GM12801 (cell line): ENCODE results near the gene CHN1.

Experiments used
- TF ChIP-seq, protein P1 (sequence below): IDR thresholded peaks from one replicate; pipeline ENCODE4 v1.5.1; 2011; ENCODE audit warnings: control low read depth; ENCODE audit not compliant: insufficient read length; ENCODE audit errors: extremely low read depth

CHN1 gene

GRCh38 chr2:174771631-174772471 lies 233.3 kb downstream of the CHN1 start:
- TF ChIP-seq, protein P1, sequence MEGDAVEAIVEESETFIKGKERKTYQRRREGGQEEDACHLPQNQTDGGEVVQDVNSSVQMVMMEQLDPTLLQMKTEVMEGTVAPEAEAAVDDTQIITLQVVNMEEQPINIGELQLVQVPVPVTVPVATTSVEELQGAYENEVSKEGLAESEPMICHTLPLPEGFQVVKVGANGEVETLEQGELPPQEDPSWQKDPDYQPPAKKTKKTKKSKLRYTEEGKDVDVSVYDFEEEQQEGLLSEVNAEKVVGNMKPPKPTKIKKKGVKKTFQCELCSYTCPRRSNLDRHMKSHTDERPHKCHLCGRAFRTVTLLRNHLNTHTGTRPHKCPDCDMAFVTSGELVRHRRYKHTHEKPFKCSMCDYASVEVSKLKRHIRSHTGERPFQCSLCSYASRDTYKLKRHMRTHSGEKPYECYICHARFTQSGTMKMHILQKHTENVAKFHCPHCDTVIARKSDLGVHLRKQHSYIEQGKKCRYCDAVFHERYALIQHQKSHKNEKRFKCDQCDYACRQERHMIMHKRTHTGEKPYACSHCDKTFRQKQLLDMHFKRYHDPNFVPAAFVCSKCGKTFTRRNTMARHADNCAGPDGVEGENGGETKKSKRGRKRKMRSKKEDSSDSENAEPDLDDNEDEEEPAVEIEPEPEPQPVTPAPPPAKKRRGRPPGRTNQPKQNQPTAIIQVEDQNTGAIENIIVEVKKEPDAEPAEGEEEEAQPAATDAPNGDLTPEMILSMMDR: no peak

DNA sequence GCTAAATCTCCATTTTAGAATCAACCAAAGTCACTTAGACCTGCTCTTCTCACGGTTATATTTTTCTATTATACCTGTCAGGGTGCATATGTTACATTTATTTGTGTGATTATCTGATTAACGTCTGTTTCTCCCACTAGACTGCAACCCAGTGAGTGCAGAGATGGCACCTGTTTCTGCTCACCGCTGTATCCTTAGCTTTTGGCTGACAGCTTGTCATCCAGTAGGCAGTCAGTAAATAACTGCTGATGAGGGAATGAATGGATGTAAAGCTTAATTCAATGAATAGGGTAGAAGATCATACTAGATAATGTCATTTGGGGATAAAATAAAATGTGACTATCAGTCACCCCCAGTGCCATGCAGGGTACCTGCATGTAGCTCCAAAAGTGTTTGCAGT lies 234.0 kb downstream of the CHN1 start:
- TF ChIP-seq, protein P1: no peak

DNA sequence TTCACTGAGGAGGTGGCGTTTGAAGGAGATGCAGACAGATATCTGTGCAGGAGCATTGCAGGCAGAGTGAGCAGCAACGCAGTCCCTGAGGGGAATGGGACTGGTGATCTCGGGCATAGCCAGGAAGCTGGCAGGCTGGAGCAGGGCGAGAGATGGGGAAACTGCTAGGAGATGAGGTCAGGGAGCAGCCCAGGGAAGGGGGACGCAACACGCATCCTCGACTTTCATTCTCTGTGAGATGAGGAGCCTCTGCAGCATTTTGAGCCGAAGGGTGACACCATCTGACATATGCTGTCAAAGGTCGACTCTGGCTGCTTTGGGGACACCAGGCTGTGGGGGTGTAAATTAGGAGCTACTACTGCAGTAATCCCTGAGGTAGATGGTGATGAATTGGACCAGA lies 236.6 kb downstream of the CHN1 start:
- TF ChIP-seq, protein P1: no peak

DNA sequence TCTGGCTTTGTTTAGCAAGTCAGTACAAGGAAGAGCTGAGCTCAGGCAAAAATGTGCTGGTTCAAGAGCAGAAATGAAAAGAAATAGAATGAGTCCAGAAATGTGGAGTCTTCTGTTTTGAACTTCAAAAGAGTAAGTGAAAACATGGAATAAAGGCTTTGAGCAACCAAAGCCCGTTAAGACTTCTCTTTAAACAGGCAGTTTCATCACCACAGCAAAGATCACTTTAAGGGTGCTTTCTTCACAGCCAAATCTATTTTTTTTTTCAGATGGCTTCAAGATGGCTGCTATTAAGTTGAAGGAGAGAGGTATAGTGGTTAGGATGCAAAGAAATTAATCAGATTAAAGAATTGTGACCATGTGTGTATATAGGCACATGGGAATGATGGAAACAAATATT lies 238.9 kb downstream of the CHN1 start:
- TF ChIP-seq, protein P1: no peak

- TF ChIP-seq, protein P1: no peak
Measured at GRCh38 chr2:174765576-174765975, 239.6 kb downstream of the CHN1 start.

GRCh38 chr2:174764280-174765255 lies 240.6 kb downstream of the CHN1 start, which contains the start of gene CHRNA1:
CHRNA1 (minus strand) TSS chr2:174764472; CDS start chr2:174764394, 78 bp downstream.
- TF ChIP-seq, protein P1: no peak

- TF ChIP-seq, protein P1: no peak
Measured at GRCh38 chr2:174763780-174764179, 241.4 kb downstream of the CHN1 start.
